ENCODE data around the gene HJURP. TPM values are rescaled to one million over a fixed set of nuclear protein-coding genes. Genes with fewer than 3 reads are reported as not detected.

HJURP gene
- total and polyA plus RNA-seq, 9 of the 15 experiments (the other 6 are each of a cell fraction or from before 2014, with no cell fraction given) = 13.8 to 102 (median 28.3) TPM

DNA sequence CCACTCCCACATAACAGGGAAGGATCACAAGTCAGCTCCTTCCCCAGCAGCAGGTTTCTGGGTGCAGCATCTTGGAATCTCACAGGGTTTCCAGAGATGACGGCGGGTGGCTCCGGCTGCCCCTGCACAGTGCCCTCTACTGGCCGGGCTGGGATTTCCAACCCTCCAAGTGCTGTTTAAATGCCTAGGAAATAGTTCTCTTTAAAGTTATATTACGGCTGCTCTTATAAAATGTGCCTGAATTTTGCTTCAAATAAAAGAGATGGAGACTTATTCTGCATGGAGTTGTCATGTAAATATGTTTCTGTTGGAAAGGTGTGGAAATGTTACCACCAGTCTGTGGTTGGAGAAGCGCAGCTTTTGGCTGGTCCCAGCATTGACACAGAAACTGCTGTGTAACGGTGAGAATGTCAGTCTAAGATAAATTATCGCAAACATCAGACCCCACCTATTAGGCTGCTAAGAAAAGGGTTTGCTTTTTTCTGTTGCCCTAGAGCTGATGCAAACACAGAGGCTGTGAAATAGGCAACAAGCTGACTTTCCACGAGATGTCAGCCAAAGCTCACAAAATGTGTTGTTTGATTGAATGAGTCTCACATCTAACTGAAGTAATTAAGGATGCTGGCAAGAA lies 3.3 kb upstream of the HJURP start (continued):
- TF ChIP-seq REST (IDR thresholded peaks at IDR 0.05; ENCODE audit: borderline replicate concordance) (peak; percentile 74; the same call in 1 of the 2 replicates), REST (CRISPR knock-in tag; IDR thresholded peaks at IDR 0.05; ENCODE audit: low read depth) (no peak), MGA (IDR thresholded peaks at IDR 0.05) (no peak), SNAPC5 (CRISPR knock-in tag; IDR thresholded peaks at IDR 0.05) (no peak), YY1 (IDR thresholded peaks at IDR 0.05; ENCODE audit: borderline replicate concordance in 1 of 3, control insufficient read depth in 1 of 3, extremely low read depth in 1 of 3, insufficient read depth in 3 of 3, insufficient read length in 1 of 3, insufficient replicate concordance in 2 of 3, low read depth in 1 of 3, low read length in 2 of 3) (no peak), ZNF146 (CRISPR knock-in tag; IDR thresholded peaks at IDR 0.05; ENCODE audit: unreplicated experiment) (peak; percentile 78), PHB (CRISPR knock-in tag; IDR thresholded peaks at IDR 0.05) (no peak)

All from K562 (cell line).